Dedifferentiated amniotic fluid mesenchymal stem cell (primary cell): ENCODE results near the gene DYRK1A.

Source experiments
- DNase-seq: peaks from one replicate; pipeline ENCODE4 v3.0.0-alpha.2; 2016; ENCODE audit errors: extremely low spot score

DYRK1A gene

DNA sequence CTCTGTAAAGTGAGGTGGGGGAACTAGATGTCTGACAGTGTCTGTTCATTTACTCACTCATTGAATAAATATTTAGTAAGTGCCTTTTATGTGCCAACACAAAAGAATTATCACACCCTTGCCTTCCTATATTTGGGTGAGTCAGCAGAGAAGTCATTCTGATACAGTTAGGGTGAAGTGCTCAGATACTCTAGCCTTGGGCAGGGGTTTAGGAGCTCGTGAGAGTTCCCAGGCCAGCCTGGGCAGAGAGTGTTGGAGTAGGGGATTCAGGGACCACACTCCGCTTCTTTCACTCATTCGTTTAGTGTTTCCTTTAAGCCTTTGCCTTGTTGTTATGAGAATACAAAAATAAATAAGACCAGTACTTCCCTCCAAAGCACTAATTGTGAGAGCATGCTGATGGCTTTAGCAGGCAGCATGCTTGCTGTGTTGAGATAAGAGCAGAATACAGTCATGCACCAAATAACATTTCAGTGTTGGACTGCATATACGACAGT lies 83.9 kb downstream of the DYRK1A start:
- no peak for DNase-seq

DNA sequence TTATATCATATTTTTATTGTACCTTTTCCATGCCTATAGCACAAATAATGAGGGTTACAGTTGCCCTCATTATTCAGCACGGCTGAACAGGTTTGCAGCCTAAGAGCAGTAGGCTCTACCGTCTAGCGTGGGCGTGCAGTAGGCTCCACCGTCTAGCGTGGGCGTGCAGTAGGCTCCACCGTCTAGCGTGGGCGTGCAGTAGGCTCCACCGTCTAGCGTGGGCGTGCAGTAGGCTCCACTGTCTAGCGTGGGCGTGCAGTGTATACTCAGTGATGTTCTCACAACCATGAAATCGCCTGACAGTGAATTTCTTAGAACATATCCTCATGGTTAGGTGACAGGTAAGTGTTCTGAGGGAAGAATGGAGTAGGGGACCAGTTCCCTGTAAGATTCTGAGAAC lies 84.9 kb downstream of the DYRK1A start:
- no peak for DNase-seq

DNA sequence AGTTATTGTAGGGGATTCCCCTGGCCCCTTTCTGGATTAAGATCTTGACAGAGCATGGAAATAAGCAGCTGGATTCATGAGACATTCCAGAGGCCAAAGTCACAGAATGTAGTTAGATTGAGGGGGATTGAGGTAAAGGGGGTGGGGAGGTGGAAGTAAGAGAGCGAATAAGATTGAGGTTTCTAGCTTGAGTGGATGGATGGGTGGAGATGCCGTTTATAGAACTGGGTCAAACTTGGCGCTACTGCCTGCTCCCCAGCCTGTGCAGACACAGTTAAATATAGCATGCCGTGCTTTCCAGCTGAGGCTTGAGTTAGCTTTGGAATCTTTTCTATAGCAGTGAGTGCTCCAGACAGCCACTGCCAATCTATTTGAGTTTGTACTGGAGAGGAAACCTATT lies 85.7 kb downstream of the DYRK1A start:
- peak; percentile 81 for DNase-seq

DNA sequence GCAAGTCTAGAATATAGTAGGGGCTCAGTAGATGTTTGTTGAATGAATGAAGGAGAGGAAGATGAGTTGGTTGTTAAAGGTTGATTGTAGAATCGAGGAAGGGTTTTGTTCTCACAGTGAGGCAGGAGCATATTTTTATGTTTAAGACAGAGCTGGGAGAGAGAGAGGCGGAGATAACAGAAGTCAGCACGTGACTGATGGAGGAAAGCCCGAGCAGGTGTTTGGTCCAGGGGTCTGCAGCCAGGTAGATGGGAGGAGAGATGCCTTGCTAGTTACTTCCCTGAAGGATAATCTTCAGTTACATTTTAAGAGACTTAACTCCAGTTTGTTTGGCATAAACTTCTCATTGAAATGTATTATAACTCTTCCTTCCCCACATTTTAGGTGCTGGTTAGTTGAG lies 86.8 kb downstream of the DYRK1A start:
- DNase-seq, result no peak

DNA sequence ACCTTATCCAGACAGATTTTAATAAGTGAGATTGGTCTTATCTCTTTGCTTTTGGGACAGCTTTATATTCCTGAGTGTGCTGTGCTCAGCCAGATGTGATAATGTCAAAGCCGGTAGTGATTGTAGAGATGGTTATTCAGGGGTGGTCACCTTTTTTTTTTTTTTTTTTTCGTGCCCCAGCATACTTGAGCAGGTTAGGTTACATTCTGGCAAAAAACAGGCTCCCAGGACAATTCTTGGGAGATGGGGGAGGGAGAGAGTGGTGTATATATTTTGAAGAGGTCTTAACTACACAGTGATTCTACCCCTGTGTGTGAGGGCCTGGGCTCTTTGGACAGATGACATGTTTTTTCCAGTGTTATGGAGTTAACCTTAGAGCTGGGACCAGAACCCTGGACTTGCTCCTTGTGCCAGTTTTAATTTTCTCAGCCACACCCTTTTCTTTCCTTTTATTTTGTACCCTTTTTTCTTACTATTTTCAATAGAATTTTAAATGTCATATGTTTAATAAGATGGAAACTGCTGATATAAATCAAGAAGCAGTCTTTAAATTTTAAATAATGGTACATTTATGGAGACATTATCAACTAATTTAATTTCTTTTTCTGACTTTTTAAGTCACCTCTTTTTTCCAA lies 88.4 kb downstream of the DYRK1A start:
- DNase-seq, result no peak

DNA sequence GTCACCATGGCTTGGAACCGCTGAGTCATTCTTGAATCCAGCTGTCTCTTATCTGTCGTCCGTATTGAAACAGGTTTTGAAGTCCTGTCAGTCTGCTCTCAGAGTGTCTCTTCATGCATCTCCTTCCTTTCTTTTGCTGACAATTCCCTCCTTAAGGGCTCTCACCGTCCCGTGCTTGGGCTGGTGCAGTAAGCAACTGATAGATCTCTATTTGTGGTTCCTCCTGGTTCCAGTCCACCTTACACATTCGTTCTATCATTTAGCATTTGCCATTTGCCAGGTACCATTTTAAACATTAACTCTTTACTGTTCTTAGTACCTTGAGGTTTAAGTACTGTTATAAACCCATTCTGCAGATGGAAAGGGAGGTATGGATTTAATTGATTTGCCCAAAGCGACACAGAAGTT lies 88.9 kb downstream of the DYRK1A start:
- no peak for DNase-seq

DNA sequence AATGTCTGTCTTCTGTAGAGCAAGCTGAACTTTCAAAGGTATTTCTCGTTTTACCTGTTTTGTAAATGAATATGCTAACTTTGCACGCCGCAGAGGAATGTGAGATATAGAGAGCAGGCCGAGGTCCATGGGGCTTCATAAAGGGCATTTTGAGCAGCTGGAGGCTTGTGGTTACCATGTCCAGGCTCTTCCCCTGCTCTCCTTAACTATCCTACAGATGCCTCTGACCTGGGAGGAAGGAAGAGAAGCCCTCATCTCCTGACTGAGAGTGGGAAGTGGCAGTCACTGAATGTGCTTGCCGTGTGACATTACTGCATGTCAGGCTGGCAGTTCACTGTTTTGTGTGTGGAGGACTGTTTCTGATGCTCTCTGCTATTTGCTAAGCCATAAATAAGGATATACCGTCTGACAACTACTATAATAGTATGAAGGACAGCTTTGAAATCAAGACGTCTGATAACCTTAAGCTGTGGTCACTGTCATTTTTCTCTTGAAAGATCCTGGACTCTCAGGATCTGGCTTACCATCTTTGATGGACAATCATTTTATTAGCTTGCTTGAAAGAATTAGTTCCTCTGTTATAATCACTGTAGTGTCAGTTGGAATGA lies 92.2 kb downstream of the DYRK1A start:
- DNase-seq, result no peak

DNA sequence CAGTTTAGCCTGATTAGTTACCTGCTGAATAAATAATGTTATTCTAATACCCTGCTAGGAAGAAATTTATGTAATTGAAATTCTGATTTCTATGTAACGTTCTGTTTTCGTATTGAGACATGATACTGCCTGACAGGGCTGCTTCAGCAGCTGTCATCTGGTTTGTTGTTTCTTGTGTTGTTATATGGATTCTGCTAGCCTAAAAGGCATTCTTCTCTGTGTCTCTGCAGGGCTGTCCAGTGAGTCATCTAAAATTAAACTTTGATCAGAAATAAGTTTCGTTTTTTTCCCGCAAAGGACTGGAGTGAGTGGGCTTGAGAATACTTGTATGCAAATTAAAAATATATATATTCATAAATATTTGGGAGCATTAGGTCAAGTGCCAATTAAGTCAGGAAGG lies 93.0 kb downstream of the DYRK1A start:
- peak; percentile 61 for DNase-seq

DNA sequence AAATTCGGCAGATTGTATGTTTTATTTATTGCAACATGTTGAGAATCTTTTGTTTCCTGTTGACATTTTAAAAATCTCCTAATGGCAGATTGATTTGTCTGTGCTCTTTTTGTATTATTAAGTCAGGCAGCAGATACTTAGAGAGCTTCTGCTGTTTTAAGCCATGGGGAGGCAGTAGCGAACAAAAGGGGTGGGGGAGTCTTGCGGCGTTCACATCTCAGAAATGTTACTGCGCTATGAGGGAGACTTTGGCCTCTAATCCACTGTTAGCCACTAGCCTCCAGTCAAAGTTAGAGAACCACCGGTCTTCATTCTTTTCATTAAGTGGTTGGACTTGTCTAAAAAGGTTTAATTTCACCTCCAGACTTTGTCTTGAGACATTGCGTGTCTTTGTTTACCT lies 93.6 kb downstream of the DYRK1A start:
- DNase-seq, result no peak

DNA sequence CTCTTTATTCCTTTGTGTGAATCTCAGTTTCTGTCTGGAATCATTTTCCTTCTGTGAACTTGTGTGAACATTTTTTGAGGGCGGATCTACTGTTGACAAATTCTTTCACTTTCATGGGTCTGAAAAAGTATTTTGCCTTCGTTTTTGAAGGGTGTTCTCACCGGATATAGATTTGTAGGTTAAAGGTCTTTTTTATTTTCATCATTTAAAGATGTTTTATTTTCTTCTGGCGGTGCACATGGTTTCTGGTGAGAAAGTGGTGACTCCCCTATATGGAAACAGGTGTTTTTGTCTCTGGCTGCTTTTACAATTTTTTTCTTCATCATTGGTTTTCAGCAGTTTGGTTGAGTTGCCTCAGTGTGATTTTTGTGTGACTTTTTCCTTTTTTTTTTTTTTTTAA lies 94.9 kb downstream of the DYRK1A start:
- DNase-seq, result no peak

DNA sequence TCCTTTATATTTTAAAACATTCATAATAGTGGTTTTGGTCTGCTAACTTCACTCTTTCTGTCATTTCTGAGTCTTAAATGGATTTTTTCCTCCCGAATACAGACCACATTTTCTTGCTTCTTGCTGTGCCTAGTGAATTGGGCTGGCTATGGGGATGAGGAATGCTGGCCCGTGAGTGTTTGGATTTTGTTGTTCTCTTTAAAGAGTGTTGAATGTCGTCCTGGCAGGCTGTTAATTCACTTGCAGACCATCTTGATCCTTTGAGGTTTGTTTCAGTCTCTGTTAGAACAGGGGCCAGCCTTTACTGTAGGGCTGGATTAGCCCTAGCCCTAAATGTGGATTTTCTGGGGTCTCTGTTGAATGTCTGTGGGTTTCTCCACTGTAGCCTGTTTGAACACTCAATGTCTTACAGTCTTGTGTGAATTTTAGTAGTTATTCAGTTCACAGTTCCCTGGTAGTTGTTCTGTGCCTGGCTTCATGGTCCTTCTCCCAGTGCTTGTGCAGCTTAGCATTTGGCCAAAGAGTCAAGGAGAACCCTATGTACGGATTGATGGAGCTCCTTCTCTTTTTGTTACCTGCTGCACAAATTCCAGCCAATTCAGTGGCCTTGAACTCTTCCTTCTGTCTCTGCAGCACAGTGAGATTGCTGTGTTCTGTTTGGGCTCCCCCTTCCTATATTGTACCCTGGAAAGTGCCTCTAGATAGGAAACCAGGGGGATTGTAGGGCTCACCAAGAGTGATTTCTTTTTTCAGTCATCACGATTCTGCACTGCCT lies 95.7 kb downstream of the DYRK1A start:
- no peak for DNase-seq

DNA sequence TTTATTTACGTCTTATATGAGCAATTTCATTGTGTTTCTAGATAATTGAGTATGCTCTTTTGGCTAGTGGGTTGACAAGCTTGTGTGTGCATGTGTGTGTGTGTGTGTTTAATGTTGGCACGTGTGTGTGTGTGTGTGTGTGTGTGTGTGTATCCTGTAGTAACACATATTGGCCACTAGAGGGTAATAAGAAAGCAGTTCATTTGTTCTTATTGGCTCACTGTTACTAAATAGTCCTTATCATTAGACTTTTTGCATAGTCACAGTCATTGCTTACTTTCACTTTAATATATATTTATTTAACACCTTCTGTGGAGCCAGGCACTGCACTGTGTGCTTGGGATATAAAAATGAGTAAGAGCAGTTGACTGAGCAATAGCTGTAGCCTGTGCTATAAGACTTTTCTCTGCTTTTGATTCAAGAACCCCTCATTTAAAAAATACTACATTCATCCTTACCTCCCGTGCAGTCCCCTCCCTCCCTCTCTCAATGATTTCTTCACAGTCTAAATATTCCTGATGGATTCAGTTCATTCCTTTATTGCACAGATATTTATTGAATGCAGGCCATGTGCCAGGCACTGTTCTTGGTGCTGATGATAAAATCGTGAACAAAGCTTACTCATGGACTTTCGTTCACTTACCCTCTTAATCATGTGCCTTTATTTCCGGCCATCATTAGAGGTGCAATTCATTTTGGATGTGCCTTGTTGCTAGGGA lies 96.7 kb downstream of the DYRK1A start:
- no peak for DNase-seq

DNA sequence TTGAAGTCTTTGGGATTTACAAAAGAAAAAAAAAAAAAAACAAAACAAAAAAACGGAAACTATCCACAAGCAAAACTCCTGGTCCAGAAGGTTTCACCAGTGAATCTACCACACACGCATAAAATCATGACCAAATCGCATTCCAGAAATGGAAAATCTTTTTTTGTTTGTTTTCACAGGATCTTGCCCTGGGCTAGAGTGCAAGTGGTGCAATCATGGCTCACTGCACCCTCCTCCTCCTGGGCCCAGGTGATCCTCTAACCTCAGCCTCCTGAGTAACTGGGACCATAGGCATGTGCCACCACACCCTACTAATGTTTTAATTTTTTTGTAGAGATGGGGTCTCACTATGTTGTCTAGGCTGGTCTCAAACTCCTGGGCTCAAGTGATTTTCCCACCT lies 100.5 kb downstream of the DYRK1A start:
- no peak for DNase-seq

DNA sequence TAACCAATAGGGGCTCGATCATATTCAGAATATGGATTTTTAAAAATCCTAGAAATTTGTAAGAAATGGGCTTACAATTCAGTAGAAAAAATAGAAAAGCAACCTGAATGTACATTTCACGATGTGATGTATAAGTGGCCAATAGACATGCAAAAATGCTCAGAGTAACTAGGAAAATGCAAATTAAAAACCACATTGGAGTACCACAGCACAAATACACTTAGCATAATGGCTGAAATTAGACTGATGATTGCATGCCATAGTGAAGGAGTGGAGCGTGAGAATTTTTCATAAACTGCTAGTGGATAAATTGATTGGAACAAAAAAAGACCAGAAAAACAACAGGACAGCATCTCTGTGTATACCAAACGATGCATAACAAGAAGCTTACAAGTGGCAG lies 102.3 kb downstream of the DYRK1A start:
- no peak for DNase-seq

DNA sequence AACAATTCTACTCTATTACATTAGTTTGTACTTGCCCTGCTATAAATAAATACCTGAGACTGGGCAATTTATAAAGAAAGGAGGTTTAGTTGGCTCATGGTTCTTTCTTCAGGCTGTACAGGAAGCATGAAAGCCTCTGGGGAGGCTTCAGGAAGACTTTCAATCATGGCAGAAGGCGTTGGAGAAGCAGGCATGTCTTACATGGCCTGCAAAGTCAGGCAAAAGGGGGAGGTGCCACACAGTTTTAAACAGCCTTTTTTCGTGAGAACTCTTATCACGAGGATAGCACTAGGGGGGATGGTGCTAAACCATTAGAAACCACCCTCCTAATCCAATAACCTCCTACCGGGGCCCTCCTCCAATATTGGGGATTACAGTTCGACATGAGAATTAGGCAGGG lies 102.9 kb downstream of the DYRK1A start:
- DNase-seq, result no peak

DNA sequence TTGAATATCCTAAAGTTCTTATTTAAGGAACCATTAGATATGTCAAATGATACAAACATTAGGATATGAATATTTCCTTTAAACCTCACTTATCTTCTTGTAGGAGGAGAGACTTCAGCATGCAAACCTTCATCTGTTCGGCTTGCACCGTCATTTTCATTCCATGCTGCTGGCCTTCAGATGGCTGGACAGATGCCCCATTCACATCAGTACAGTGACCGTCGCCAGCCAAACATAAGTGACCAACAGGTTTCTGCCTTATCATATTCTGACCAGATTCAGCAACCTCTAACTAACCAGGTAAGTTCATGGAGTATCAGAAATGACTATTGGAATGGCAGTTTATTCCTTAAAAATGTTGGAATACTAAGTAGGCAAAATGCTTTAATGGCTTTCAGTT lies 106.0 kb downstream of the DYRK1A start:
- DNase-seq, result no peak

DNA sequence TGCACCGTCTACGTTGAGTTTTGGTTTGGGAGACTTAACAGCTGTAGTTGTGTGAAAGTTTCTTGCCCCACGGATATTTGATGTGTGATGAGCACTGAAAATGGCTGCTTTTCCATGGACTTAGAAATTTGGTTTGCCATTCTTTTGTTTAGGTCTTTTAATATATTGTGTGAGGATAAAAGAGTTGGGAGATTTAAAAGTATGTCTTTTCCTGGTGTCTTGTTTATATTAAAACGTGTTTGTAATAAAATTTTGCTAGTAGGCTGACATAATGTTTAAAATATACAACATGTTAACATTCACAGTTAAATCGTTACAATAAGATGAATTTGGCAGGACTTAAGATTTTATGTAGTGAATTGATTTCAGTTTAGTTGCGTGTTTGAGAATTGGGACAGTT lies 106.9 kb downstream of the DYRK1A start:
- no peak for DNase-seq

DNA sequence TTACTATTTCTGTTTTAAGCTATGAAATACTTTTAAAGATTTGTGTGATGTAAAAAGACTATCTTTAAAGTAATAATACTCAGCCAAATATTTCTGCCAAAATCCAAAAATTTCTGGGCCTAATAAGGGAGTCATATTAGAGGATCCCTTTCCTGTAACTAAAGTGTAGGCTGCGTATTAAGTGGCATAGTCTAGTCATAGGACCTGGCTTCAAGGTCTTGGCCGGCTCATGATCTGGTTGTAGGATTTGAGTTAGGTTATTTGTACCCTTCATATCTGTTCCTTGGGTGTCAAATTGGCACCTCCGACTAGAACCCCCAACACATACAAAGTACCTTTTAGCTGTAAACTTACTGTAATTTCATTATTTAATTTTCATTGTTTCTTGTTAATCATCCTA lies 107.8 kb downstream of the DYRK1A start:
- no peak for DNase-seq

DNA sequence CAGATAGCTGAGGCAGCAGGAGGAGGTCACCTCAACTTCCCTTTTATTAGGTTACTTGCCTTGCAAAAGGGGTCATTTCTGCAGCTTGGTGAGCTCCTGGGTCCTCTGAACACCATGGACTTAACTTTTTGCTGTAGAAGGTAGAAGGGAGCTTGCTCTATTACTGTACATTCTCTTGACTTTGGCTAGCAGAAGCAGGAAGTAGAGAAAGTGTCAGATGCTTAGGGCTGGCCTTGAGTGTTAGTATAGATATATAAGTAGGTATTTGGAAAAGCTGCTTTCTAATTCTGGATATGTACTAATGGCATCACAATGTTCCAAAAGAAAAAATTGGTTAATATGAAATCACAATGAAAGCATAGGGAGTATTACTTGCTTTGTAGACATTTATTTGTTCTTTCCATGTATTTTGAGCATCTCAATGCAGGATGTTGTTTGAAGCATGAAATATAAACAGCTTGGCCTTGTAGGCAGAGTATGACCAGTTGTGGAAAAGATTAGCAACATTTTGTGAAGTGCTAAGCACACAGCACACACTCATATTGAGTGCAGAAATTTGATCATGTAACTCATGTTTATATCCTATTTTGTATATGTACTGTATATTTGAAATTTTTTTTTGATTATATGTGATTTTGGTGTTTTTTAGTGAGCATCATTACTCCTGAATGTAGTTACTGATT lies 108.8 kb downstream of the DYRK1A start:
- no peak for DNase-seq

DNA sequence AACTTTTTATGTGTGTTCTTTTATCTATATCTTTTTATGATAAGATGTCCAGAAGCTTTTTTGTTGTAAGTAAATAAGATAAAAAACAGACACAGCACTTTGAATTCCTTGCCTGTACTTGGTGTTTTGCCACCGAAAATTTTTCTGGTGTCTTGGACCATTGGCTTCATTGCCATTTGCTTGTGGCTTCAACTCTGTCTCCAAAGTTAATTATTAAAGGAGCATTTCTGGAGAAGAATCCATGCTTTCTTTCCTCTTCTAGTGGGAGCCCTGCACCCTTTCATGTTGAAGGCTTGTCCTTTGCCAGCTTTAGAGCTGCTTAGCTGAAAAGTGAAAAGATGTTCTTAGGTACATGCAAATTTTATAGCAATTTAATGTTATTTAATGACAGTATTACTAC lies 112.2 kb downstream of the DYRK1A start:
- DNase-seq, result no peak

DNA sequence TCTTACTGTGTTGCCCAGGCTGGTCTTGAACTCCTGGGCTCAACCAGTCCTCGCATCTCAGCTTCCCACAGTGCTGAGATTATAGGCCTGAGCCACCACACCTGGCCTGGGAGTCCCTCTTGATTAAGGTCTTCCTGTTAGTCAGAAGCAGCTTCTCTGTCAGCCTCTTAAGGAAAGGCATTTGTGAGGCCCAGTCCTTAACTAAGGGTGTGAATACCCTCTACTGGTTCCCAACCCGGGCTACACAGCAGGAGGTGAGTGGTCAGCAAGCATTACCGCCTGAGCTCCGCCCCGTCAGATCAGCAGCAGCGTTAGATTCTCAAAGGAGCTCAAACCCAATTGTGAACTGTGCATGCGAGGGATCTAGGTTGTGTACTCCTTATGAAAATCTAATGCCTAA lies 117.2 kb downstream of the DYRK1A start:
- DNase-seq, result no peak
